PC-9 (cell line): Measurements from ENCODE around the gene CLIP1.
"Not testable (repeated sequence)": the region's sequence is repeated elsewhere in the genome, so short reads cannot be mapped to it uniquely, and the experiment has no call there.

Experiments
- CTCF ChIP-seq: fragments of 200-600 bp; sonication (generic); conservative IDR thresholded peaks from 2 replicates; pipeline ENCODE4 v1.6.1; 2017; ENCODE audit warnings: mixed run types, antibody characterized with exemption, mild to moderate bottlenecking, moderate library complexity
- EZH2 ChIP-seq: fragments of 200-600 bp; sonication (generic); IDR thresholded peaks from 2 replicates; pipeline ENCODE4 v1.8.0; 2017; ENCODE audit warnings: antibody characterized with exemption, low read depth

GRCh38 chr12:122258939-122259338, 163.5 kb downstream of the CLIP1 start:
- TF ChIP-seq CTCF, EZH2: not testable (repeated sequence)
